ENCODE data around the gene TGFB2. TPM values are rescaled to one million over a fixed set of nuclear protein-coding genes. Genes with fewer than 3 reads are reported as not detected.

TGFB2 gene
- total RNA-seq, 2 donors from 2014 or later, result 0.07 TPM; not detected in 1

Other genes starting within 250 kb of the TGFB2 start
- 10 to 100 TPM in 1 of 2 donors, 1 to 10 TPM in 1; 7.9 to 18.8 TPM for gene RRP15, start 60.0 kb upstream of the TGFB2 start, total RNA-seq